ENCODE measurements around the gene TTC33.

DNA sequence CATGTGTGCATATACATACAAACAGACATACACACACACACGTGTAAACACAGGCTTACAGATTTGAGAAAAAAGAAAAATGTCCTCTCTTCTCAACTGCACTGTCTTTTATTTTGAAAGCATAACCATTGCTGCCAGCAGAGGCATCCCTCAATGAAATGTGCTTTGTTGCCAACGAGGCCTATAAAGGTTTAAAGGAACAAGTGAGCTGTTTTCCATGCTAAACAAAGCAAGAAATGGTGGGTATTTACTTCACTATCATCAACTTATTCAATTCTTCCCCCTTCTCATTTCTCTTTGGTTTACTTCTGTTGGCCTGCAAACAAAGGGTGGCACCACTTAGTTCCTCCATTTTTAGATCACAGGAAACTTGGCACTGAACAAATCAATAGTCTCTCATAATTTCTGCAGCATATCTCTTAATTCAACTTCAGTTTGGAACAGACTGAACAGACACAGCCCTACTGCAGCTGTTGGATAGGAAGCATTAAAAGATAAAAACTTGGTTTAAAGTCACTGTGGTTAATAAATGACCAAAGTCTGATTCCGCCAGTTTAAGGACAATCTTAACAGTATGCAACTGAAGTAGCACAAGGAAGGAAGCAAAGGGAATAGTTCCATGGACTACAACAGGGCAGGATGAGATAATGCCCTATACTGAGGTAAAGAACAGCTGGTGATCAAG is 21.7 kb downstream of the TTC33 start:
- TF ChIP-seq RFX5 (IDR thresholded peaks at IDR 0.05; ENCODE audit: low read depth, low read length) (no peak), FOXK1 (CRISPR knock-in tag; IDR thresholded peaks at IDR 0.05; ENCODE audit: borderline replicate concordance, low read depth) (no peak), ZEB1 (IDR thresholded peaks at IDR 0.05; ENCODE audit: insufficient replicate concordance, low read depth) (no peak), ZNF501 (CRISPR knock-in tag; IDR thresholded peaks at IDR 0.05) (no peak), FIP1L1 (IDR thresholded peaks at IDR 0.05; ENCODE audit: borderline replicate concordance, insufficient read depth, low read depth, low read length) (no peak), EP300 (IDR thresholded peaks at IDR 0.05; ENCODE audit: low read depth in 2 of 2, low read length in 2 of 2) (no peak), EP300 (CRISPR knock-in tag; IDR thresholded peaks at IDR 0.05; ENCODE audit: borderline replicate concordance) (no peak), POLR2AphosphoS5 (IDR thresholded peaks at IDR 0.05; ENCODE audit: low read depth, low read length) (no peak), NFYB (CRISPR knock-in tag; IDR thresholded peaks at IDR 0.05) (no peak), ISX (CRISPR knock-in tag; conservative IDR thresholded peaks at IDR 0.05) (no peak)
- TF ChIP-seq, protein P1, sequence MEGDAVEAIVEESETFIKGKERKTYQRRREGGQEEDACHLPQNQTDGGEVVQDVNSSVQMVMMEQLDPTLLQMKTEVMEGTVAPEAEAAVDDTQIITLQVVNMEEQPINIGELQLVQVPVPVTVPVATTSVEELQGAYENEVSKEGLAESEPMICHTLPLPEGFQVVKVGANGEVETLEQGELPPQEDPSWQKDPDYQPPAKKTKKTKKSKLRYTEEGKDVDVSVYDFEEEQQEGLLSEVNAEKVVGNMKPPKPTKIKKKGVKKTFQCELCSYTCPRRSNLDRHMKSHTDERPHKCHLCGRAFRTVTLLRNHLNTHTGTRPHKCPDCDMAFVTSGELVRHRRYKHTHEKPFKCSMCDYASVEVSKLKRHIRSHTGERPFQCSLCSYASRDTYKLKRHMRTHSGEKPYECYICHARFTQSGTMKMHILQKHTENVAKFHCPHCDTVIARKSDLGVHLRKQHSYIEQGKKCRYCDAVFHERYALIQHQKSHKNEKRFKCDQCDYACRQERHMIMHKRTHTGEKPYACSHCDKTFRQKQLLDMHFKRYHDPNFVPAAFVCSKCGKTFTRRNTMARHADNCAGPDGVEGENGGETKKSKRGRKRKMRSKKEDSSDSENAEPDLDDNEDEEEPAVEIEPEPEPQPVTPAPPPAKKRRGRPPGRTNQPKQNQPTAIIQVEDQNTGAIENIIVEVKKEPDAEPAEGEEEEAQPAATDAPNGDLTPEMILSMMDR (CRISPR knock-in tag; IDR thresholded peaks at IDR 0.05): no peak
- TF ChIP-seq, protein P2, sequence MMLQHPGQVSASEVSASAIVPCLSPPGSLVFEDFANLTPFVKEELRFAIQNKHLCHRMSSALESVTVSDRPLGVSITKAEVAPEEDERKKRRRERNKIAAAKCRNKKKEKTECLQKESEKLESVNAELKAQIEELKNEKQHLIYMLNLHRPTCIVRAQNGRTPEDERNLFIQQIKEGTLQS (CRISPR knock-in tag; IDR thresholded peaks at IDR 0.05): no peak
- TF ChIP-seq, protein P3, sequence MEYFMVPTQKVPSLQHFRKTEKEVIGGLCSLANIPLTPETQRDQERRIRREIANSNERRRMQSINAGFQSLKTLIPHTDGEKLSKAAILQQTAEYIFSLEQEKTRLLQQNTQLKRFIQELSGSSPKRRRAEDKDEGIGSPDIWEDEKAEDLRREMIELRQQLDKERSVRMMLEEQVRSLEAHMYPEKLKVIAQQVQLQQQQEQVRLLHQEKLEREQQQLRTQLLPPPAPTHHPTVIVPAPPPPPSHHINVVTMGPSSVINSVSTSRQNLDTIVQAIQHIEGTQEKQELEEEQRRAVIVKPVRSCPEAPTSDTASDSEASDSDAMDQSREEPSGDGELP (IDR thresholded peaks at IDR 0.05; ENCODE audit: borderline replicate concordance, low read depth): no peak
